Motor neuron (in vitro differentiated cells): ENCODE results near the gene RALGPS1. TPM values are rescaled to one million over a fixed set of nuclear protein-coding genes. Genes with fewer than 3 reads are reported as not detected.

ENCODE experiments used
- ATAC-seq, 8 experiments: fragments of 200-7000 bp; cut with Tn5 transposase; replicated peaks in 6 of 8; 2 replicates each; pipeline ENCODE4 v1.8.0; 2021; ENCODE audit warnings: mild to moderate bottlenecking in 8 of 8, moderate library complexity in 8 of 8
- H3K27ac ChIP-seq, 2 donors: fragments of 250-450 bp; sonication (Bioruptor Pico); 2 replicates each; pipeline ENCODE4 v1.9.0; 2021; ENCODE audit warnings: antibody characterized with exemption in 2 of 2, mild to moderate bottlenecking in 2 of 2, moderate library complexity in 1 of 2
- H3K4me1 ChIP-seq, 2 donors: fragments of 250-450 bp; sonication (Bioruptor Pico); replicated peaks in 1 of 2; 2 replicates each; pipeline ENCODE4 v1.6.1; 2021; ENCODE audit warnings: antibody characterized with exemption in 2 of 2, mild to moderate bottlenecking in 2 of 2, moderate library complexity in 1 of 2
- H3K4me3 ChIP-seq, 5 donors: fragments of 250-450 bp; sonication (Bioruptor Pico); 2 replicates each; pipeline ENCODE4 v1.9.0; 2021; ENCODE audit warnings: antibody characterized with exemption in 5 of 5, mild to moderate bottlenecking in 5 of 5, moderate library complexity in 4 of 5
- WGBS, 10 experiments: fragments of 450-650 bp; shearing (Covaris generic); methylation state at CpG; one replicate each; pipeline ENCODE4 v1.0.0; 2022; 5-methylcytosine and 5-hydroxymethylcytosine counted together
- in situ Hi-C, 9 experiments: fragments of 400-800 bp; cut with MboI; loops; one replicate each; pipeline ENCODE4 v1.15.0; 2021; ENCODE audit warnings: low sequenced_read_pairs in 9 of 9, low pct_unique_long_range_greater_than_20kb in 2 of 9; ENCODE audit not compliant: unreplicated experiment in 9 of 9
- total RNA-seq, 8 experiments: library from RNA; unstranded; fragments of 300-600 nt; gene quantifications; 2 replicates each; pipeline versions ENCODE4 v1.2.3 to v1.2.4, GENCODE V29; 2022

RALGPS1 gene
- total RNA-seq, 8 experiments from 2014 or later = 4.3 to 29.6 (median 17.3) TPM

- Histone ChIP-seq H3K4me1 (peaks cover 22 to 24% of the 10 kb centered on the region in 2 donors), H3K4me3 (no peak overlapping the region), H3K27ac (no peak overlapping the region)
- in situ Hi-C loops = no loop called here
- no peak for ATAC-seq
- 10 to 100% (median 74%) methylated on average over 1 of the region's 1 CpG; no CpG with 5 or more reads in 2 of the 10 experiments for WGBS, 10 experiments
Observed at GRCh38 chr9:127126971-127127370, 212.4 kb downstream of the RALGPS1 start.

GRCh38 chr9:127128341-127129072, 213.9 kb downstream of the RALGPS1 start:
- in situ Hi-C loops = no loop called here
- H3K4me1 ChIP-seq = peaks cover 14 to 20% of the 10 kb centered on the region in 2 donors
- H3K27ac ChIP-seq = no peak overlapping the region
- H3K4me3 ChIP-seq = no peak overlapping the region
- WGBS, 10 experiments = 19 to 100% (median 79%) methylated on average over 1 to 9 of the region's 9 CpGs; no CpG with 5 or more reads in 2 of the 10 experiments
- peak in 2 of 8 experiments; percentile 2 to 15 for ATAC-seq

GRCh38 chr9:127129073-127129717, 214.6 kb downstream of the RALGPS1 start:
- in situ Hi-C loops = no loop called here
- no peak overlapping the region for H3K4me3 ChIP-seq
- H3K27ac ChIP-seq = no peak overlapping the region
- H3K4me1 ChIP-seq = peaks cover 21 to 27% of the 10 kb centered on the region in 2 donors
- 50 to 100% (median 85%) methylated on average over 1 to 4 of the region's 5 CpGs; no CpG with 5 or more reads in 2 of the 10 experiments for WGBS, 10 experiments
- ATAC-seq = no peak

- Histone ChIP-seq H3K27ac (no peak overlapping the region), H3K4me1 (peaks cover 22 to 28% of the 10 kb centered on the region in 2 donors), H3K4me3 (no peak overlapping the region)
- in situ Hi-C loops = loop anchor here in 1 of 9 experiments (10.0 kb wide), 1 partner anchor 65 kb away; no protein-coding TSS in a partner anchor
- 60 to 100% (median 67%) methylated on average over 1 to 2 of the region's 3 CpGs; no CpG with 5 or more reads in 7 of the 10 experiments for WGBS, 10 experiments
- peak in 1 of 8 experiments; percentile 29 for ATAC-seq
Observed at GRCh38 chr9:127129718-127130085, 215.1 kb downstream of the RALGPS1 start.

- 60 to 100% (median 89%) methylated on average over 1 to 2 of the region's 2 CpGs; no CpG with 5 or more reads in 2 of the 10 experiments for WGBS, 10 experiments
- Histone ChIP-seq H3K4me1 (peaks cover 22 to 28% of the 10 kb centered on the region in 2 donors), H3K4me3 (no peak overlapping the region), H3K27ac (no peak overlapping the region)
- ATAC-seq = no peak
- in situ Hi-C loops = loop anchor here in 1 of 9 experiments (10.0 kb wide), 1 partner anchor 65 kb away; no protein-coding TSS in a partner anchor
Observed at GRCh38 chr9:127130235-127130634, 215.7 kb downstream of the RALGPS1 start.

GRCh38 chr9:127130661-127131538, 216.3 kb downstream of the RALGPS1 start:
- Histone ChIP-seq H3K27ac (no peak overlapping the region), H3K4me3 (no peak overlapping the region), H3K4me1 (peaks cover 22 to 28% of the 10 kb centered on the region in 2 donors)
- in situ Hi-C loops = loop anchor here in 1 of 9 experiments (10.0 kb wide), 1 partner anchor 64 kb away; no protein-coding TSS in a partner anchor
- peak; percentile 70 to 97 (median 76) for ATAC-seq
- WGBS, 10 experiments = 14 to 81% (median 58%) methylated on average over 1 to 7 of the region's 10 CpGs

- 33 to 100% (median 83%) methylated on average over 1 to 5 of the region's 6 CpGs; no CpG with 5 or more reads in 1 of the 10 experiments for WGBS, 10 experiments
- Histone ChIP-seq H3K4me3 (no peak overlapping the region), H3K4me1 (peaks cover 22 to 28% of the 10 kb centered on the region in 2 donors), H3K27ac (no peak overlapping the region)
- no peak for ATAC-seq
- in situ Hi-C loops = loop anchor here in 1 of 9 experiments (10.0 kb wide), 1 partner anchor 63 kb away; no protein-coding TSS in a partner anchor
Observed at GRCh38 chr9:127131871-127132270, 217.3 kb downstream of the RALGPS1 start.

GRCh38 chr9:127132375-127132774, 217.8 kb downstream of the RALGPS1 start:
- Histone ChIP-seq H3K4me1 (peaks cover 22 to 28% of the 10 kb centered on the region in 2 donors), H3K4me3 (no peak overlapping the region), H3K27ac (no peak overlapping the region)
- in situ Hi-C loops = loop anchor here in 1 of 9 experiments (10.0 kb wide), 1 partner anchor 62 kb away; no protein-coding TSS in a partner anchor
- ATAC-seq = no peak
- 82 to 100% (median 93%) methylated on average over 1 to 3 of the region's 4 CpGs; no CpG with 5 or more reads in 3 of the 10 experiments for WGBS, 10 experiments

- Histone ChIP-seq H3K4me3 (no peak overlapping the region), H3K4me1 (peaks cover 22 to 28% of the 10 kb centered on the region in 2 donors), H3K27ac (peak overlapping the region in 1 of 2 donors; percentile 21)
- 35 to 80% (median 49%) methylated on average over 1 to 10 of the region's 15 CpGs; no CpG with 5 or more reads in 4 of the 10 experiments for WGBS, 10 experiments
- in situ Hi-C loops = loop anchor here in 1 of 9 experiments (10.0 kb wide), 1 partner anchor 62 kb away; no protein-coding TSS in a partner anchor
- ATAC-seq = peak in 6 of 8 experiments; percentile 3 to 62 (median 49)
Observed at GRCh38 chr9:127132921-127133647, 218.5 kb downstream of the RALGPS1 start.

- H3K27ac ChIP-seq = peak overlapping the region in 1 of 2 donors; percentile 21
- 7 to 70% (median 33%) methylated on average over 1 to 4 of the region's 13 CpGs; no CpG with 5 or more reads in 6 of the 10 experiments for WGBS, 10 experiments
- H3K4me3 ChIP-seq = no peak overlapping the region
- H3K4me1 ChIP-seq = peaks cover 22 to 28% of the 10 kb centered on the region in 2 donors
- in situ Hi-C loops = loop anchor here in 1 of 9 experiments (10.0 kb wide), 1 partner anchor 61 kb away; no protein-coding TSS in a partner anchor
- ATAC-seq = peak in 7 of 8 experiments; percentile 1 to 70 (median 65)
Observed at GRCh38 chr9:127133739-127134167, 219.2 kb downstream of the RALGPS1 start.

- no peak for ATAC-seq
- H3K4me1 ChIP-seq = peaks cover 22 to 28% of the 10 kb centered on the region in 2 donors
- no peak overlapping the region for H3K4me3 ChIP-seq
- 60 to 100% (median 100%) methylated on average over 1 to 3 of the region's 4 CpGs; no CpG with 5 or more reads in 5 of the 10 experiments for WGBS, 10 experiments
- in situ Hi-C loops = loop anchor here in 1 of 9 experiments (10.0 kb wide), 1 partner anchor 60 kb away; no protein-coding TSS in a partner anchor
- H3K27ac ChIP-seq = no peak overlapping the region
Observed at GRCh38 chr9:127135056-127135745, 220.6 kb downstream of the RALGPS1 start.
